Stimulated activated CD8-positive, alpha-beta memory T cell treated with anti-CD3 and anti-CD28 coated beads, Interleukin-2, amount 100 ng/mL, for 1 hour (primary cell): ENCODE results near the gene TRIM34.
"Not testable (repeated sequence)": the region's sequence is repeated elsewhere in the genome, so short reads cannot be mapped to it uniquely, and the experiment has no call there.

Experiments used
- DNase-seq, 2 donors: peaks; one replicate each; pipeline ENCODE4 v3.0.0-alpha.2; 2020; ENCODE audit warnings: low read depth in 2 of 2

The TRIM34 gene

DNA sequence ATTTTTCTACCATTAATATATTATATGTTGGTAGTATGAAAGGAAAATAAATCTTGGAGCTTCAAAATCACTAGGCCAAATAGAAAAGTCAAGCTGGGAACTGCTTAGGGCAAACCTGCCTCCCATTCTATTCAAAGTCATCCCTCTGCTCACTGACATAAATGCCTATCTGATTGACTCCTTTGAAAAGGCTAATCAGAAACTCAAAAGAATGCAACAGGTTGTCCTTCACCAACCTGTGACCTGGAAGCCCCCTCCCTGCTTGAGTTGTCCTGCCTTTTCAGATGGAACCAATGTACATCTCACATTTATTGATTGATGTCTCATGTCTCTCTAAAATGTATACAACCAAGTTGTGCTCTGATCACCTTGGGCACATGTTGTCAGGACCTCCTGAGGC, 3.2 kb upstream of the TRIM34 start:
- DNase-seq: no peak

GRCh38 chr11:5622802-5623201, 2.0 kb upstream of the TRIM34 start:
- DNase-seq: no peak

GRCh38 chr11:5625281-5625680, 480 bp downstream of the TRIM34 start:
- no peak for DNase-seq

GRCh38 chr11:5626196-5626595, 1.4 kb downstream of the TRIM34 start:
- DNase-seq: no peak

GRCh38 chr11:5631417-5631816, 6.6 kb downstream of the TRIM34 start:
- no peak for DNase-seq

DNA sequence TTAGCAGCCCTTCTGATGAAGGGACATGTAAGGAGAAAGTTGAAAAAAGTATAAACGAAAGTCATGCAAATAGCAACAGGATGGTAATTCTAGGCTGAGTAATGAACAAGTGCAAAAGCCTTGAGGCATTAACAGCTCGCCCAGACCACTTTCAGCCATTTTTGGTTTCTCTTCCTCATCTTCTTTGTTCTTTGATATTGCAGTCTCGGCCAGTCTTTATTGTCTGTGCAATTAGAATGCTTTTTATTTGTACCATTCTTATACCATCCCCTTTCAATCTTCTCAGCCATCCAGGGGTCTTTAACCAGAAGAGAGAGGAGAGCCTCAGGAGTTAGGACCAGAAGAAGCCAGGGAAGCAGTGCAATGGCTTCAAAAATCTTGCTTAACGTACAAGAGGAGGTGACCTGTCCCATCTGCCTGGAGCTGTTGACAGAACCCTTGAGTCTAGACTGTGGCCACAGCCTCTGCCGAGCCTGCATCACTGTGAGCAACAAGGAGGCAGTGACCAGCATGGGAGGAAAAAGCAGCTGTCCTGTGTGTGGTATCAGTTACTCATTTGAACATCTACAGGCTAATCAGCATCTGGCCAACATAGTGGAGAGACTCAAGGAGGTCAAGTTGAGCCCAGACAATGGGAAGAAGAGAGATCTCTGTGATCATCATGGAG, 7.3 kb downstream of the TRIM34 start:
- no peak for DNase-seq

GRCh38 chr11:5639953-5640352, 15.2 kb downstream of the TRIM34 start:
- no peak for DNase-seq

DNA sequence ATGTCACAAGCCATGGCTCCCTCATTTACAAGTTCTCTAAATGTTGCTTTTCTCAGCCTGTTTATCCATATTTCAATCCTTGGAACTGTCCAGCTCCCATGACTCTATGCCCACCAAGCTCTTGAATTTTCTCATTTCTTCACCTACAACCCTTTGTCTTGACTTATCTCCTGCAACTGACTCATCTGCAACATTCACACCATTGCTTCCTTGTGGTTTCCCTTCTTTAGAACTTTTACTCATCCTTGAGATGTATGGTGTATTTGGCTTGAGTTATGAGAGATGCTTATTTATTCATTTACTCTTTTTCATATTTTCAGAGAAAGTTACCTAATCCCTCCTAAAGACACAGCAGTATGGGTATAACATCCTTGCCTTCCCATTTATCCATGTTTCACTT, 18.8 kb downstream of the TRIM34 start:
- DNase-seq: no peak

- DNase-seq: no peak
These were observed 21.3 kb downstream of the TRIM34 start for GRCh38 chr11:5646139-5646538.

DNA sequence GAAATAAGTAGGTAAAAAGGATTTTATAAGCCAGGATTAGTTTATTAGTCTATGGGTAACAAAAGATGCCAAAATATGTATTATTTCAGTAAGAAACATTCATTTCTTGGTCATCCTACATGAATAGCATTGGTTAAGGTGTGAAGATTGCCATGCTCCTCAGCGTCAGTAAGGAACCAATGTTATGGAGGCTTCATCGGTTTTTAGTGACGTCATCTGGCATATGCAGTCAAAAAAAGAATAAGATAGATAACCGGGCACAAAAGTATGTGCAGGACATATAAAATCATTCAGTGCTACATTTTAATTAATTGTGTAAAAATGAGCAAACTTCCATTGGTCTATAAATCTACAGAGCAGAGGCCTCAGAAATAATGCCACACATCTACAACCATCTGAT, 30.7 kb downstream of the TRIM34 start:
- no peak for DNase-seq

DNA sequence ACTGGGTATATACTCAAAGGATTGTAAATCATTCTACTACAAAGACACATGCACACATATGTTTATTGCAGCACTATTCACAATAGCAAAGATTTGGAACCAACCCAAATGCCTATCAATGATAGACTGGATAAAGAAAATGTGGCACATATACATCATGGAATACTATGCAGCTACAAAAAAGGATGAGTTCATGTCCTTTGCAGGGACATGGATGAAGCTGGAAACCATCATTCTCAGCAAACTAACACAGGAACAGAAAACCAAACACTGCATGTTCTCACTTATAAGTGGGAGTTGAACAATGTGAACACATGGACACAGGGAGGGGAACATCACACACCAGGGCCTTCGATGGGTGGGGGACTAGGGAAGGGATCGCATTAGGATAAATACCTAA, 32.2 kb downstream of the TRIM34 start:
- DNase-seq: not testable (repeated sequence)

- no peak for DNase-seq
These were observed 33.5 kb downstream of the TRIM34 start for GRCh38 chr11:5658318-5658717.

DNA sequence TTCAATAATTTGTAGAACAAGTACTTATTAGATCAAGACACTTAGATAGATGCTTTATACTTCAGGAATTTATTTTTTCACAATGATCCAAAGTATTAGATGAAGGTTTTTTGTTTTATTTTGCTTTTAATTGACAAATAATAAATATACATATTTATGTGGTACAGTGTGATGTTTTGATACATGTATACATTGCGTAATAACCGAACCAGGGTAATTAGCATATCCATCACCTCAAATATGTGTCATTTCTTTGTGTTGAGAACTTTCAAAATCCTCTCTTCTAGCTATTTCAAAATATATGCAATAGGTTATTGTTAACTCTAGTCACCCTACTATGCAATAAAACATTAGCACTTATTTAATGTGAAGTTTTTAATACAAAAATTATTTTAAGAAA, 38.7 kb downstream of the TRIM34 start:
- DNase-seq: no peak

- no peak for DNase-seq
These were observed 40.3 kb downstream of the TRIM34 start for GRCh38 chr11:5665051-5665570.

DNA sequence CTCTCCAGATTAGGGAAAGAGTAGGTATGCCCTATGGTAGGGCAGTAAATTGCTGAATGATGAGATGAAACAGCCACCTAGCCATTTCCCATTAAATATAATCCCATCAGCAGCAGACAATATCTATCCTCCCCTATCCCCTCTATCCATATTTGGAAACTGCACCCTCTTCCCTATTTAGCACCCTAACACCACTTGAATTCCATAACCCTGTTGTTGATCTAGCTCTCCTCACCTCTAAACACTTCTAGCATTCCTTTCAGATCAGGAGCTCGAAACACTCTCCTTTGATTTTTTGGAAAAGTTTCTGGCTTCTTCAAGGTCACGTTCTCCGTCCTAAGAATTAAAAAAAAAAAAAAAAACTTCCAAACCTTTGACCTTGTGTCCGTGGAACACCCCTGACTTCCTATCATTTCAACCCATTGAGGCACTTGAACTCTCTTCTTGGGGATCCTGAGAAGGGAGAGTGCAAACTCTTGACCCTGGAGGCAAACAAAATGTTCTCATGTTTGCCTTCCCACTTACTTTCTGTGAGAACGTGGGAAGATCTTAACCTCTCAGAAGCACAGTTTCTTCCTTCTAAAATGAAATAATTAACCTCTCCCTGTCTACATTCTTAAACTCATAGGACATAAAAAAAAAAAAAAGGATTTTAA, 41.1 kb downstream of the TRIM34 start:
- DNase-seq: no peak

- no peak for DNase-seq
These were observed 41.6 kb downstream of the TRIM34 start for GRCh38 chr11:5666402-5666793.

DNA sequence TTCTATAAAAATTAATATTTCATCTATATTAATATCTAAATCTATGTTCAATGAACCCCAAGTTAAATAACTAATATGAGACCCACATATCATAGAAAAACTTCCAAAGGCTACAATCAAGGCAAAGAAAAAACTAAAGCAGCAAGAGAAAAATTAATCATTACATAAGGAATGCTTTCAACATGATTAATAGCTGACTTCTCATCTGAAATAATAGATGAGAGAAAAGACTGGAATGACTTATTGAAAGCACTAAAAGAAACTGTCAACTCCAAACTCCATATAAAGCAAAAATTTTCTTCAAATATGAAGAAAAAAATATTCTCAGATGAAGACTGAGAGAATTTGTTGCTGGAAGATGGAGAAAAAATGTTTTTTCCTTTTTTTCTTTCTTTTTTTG, 47.0 kb downstream of the TRIM34 start:
- no peak for DNase-seq

DNA sequence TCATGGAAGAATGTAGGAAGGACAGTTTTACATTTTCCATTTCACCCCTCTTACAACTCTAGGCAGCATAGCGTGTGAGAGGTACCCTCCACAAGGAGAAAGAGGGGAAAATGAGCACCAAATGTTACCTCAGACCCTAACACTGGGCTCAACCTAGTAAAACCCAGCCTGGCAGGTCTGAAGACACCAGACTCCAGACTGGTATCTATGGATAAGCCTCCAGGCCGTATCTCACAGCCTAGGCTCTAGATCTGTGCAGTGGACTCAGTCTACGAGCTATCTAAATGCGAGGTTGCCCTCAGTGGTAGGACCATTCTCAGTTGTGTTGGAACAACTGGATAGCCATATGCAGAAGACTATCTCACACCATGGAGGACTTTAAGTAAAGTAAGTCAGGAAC, 49.6 kb downstream of the TRIM34 start:
- no peak for DNase-seq

DNA sequence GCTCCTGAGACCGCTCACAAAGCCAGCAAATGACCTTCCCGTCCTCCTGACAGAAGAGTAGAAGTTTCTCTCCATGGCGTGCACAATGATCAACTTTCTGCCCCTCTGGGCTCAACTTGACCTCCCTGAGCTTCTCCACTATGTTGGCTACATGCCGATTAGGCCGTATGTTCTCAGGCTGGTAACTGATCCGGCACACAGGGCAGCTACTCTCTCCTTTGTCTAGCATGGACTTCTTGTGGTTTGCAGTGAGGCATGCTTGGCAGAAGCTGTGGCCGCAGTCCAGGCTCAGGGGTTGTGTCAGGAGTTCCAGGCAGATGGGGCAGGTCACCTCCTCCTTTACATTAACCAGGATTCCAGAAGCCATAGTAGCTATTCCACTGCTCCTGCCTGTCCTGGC, 55.0 kb downstream of the TRIM34 start:
- DNase-seq: no peak

DNA sequence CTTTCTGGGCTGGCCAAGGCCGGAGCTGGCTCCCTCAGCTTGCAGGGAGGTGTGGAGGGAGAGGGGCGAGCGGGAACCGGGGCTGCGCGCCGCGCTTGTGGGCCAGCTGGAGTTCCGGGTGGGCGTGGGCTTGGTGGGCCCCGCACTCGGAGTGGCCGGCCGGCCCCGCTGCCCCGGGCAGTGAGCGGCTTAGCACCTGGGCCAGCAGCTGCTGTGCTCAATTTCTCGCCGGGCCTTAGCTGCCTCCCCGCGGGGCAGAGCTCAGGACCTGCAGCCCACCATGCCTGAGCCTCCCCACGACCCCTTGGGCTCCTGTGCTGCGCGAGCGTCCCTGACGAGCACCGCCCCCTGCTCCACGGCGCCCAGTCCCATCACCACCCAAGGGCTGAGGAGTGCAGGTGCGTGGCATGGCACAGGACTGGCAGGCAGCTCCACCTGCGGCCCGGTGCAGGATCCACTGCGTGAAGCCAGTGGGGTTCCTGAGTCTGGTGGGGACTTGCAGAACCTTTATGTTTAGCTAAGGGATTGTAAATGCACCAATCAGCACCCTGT, 58.2 kb downstream of the TRIM34 start:
- DNase-seq: not testable (repeated sequence)

GRCh38 chr11:5683620-5684019, 58.8 kb downstream of the TRIM34 start:
- DNase-seq: not testable (repeated sequence)

GRCh38 chr11:5684036-5684645, 59.3 kb downstream of the TRIM34 start:
- no peak for DNase-seq
